OCI-LY7 (cell line): Measurements from ENCODE around the gene OTUD7B.

ENCODE experiments used
- CTCF ChIP-seq: fragments of 200-600 bp; sonication (generic); conservative IDR thresholded peaks from 2 replicates; pipeline ENCODE4 v1.5.1; 2014; ENCODE audit warnings: mild to moderate bottlenecking, antibody characterized with exemption, low read length, moderate library complexity, mixed read lengths
- EZH2phosphoT487 ChIP-seq: fragments of 200-600 bp; sonication (generic); IDR thresholded peaks from 2 replicates; pipeline ENCODE4 v1.6.1; 2018; ENCODE audit warnings: low read depth, borderline replicate concordance, mild to moderate bottlenecking, mixed run types, antibody characterized with exemption, low read length, moderate library complexity, mixed read lengths

- TF ChIP-seq CTCF, result no peak
- TF ChIP-seq EZH2phosphoT487, result no peak
Measured at GRCh38 chr1:149986486-149987296, 23.8 kb downstream of the OTUD7B start.
